GM21423 (cell line): ENCODE results near the gene COL4A5.
"Not testable (repeated sequence)": the region's sequence is repeated elsewhere in the genome, so short reads cannot be mapped to it uniquely, and the experiment has no call there.

Experiments
- ATAC-seq: cut with Tn5 transposase; IDR thresholded peaks from one replicate; pipeline ENCODE4 v1.9.1; 2021; ENCODE audit warnings: mild to moderate bottlenecking, moderate library complexity; ENCODE audit not compliant: unreplicated experiment

Gene COL4A5

DNA sequence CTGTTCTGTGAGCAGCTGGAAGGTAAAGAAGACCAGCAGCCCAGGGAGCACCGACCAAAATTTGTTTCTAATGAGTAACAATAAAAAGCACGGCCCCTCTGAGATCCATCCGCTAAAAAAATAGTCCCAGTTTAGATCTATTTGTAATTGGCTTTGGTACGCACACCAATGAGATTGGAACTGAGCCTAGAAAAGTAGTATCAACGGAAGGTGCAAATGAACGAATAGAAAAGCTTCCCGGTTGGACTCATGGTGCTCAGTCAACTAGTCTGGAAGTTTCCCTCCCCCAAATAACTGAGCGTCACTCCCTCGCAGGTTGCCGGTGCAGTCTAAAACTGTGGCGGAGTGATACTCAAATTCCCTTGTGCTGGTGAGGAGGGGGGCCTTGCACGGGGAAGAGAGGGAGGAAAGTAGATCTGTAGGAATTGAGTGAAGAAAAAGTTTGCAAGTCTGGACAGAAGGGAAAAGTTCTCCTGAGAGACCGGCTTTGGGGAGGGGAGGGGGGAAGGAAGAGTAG, at the start of gene COL4A5:
Gene COL4A5, plus strand, starts transcription at position 413 of the 517 bp plus-strand sequence. CDS start 288 bp downstream, outside the sequence.
- ATAC-seq = no peak

DNA sequence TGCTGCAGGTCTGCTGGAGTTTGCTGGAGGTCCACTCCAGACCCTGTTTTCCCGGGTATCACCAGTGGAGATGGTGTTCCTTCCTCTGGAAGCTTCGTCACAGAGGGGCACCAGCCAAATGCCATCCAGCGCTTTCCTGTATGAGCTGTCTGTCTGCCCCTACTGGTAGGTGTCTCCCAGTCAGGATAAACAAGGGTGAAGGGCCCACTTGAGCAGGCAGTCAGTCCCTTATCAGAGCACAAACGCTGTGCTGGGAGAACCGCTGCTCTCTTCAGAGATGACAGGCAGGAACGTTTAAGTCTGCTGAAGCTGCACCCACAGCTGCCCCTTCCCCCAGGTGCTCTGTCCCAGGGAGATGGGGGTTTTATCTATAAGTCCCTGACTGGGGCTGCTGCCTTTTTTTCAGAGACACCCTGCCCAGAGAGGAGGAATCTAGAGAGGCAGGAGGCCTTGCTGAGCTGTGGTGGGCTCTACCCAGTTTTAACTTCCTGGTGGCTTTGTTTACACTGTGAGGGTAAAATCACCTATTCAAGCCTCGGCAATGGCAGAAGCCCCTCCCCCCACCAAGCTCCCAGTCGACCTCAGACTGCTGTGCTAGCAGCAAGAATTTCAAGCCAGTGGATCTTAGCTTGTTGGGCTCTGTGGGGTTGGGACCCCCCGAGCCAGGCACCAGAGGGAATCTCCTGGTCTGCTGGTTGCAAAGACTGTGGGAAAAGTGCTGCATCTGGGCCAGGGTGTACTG, 48.5 kb upstream of the COL4A5 start:
- not testable (repeated sequence) for ATAC-seq

DNA sequence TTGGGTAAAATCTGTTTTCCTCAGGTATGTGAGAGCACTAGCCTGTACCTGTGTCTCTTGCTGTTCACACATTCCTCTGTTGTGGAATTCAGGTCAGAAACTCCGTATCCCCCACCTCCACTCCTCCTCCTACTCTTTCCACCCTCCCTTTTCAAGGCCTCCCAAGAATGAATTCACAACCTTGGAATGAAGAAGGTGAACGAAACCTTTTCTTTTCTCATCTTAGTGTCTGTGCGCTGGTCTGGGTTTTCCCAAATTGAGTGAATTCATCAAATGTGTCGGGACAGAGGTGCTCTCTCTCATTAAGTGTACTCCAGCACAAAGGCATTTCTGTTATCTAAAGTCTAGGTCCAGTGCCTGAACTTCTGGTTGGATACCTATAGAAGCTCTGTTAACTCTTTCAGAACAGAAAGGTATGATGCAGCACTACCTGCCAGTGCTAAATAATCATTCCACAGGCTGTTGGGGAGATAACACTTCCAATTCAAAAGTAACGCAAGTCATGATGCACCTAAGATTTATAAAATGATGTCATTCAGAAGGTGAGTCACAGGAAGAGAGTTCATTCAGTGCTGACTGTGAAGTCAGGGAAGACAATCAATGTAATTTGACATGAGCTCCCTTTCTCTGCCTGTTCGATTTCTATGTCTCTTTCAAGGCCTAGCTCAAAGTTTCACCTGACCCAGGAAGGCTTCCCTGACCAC, 43.3 kb upstream of the COL4A5 start:
- ATAC-seq = no peak

DNA sequence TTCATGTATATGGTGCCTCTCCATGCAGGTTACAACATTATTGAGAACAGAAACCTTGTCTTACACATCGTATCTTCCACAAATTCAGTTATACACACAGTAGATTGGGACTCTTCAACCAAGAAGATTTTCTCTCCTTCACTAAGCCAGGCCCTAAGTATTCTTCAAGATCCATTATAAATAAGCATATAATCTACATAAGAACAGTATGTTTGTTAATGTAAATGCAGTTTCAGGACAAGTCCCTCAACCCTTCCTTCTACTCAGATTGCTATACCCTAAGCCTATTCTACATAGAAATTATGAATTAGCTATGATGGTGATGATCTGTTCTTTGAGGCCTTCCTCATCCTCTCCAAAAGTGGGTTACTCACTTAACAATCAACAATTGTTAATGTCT, 42.7 kb upstream of the COL4A5 start:
- ATAC-seq = no peak

DNA sequence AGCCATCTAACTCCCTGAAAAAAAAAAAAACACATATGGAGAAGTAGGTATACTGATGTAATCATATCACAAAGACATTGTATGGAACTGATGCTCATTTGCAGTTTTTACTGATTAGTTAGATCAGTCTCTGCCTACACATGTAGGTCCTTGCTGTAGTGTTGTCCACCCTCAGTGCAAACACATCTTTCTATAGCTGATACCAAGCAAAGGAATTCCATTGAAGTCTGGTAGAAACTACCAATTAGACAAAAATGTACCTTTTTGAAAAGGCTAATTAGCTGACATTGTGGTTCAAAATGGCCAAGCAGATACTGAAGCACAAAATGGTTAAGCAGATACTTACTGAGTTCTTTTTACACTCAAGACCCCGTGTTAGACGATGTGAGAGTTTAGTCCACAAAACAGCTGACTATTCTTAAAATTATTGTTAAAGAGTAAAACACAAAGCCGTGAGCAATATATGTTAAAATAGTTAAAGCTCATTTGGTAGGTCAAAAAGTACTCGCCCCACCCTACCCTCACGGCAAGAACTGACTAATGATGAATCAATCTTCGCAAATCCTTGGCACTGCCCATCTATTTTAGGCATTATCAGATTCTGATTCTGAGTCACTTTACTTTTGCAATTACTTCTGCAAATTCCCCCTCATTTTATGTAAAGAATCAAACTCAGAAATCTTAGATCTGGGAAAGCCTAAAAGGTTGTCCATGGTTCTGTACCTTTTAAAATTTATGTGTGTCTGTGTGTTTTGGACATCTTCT, 41.8 kb upstream of the COL4A5 start:
- ATAC-seq = no peak

DNA sequence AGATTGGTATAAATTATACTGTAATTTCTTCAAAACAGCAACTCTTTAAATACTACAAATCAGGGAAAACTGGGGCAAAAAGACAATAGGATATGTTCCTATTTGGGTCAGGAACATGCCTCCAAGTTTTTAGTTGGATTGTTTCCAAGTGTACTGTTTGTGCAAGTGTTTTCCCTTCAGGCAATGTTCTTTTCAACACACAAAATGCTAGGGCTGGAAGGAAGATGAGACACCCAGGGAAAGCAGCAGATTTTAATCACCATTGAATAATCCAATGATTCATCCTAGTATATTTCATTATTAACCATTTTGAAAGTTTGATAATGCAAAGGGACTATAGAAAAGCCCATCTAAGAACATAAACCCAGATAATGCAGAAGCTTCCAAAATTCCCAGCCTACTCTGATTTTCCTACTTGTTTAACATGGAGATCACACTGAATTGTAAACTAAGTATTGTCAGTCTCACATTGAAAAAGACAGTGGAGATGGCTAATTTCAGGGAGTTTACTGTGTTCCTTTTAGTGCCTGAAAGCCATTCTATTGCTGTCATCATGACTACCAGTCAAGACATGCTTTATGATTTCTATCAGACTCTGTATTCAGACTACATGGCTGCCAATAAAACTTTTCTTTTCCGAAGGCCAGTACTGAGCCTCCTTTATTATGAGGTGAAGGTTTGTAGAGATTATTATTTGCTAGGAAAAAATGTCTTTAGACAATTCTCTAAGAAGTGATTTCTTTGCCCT, 40.0 kb upstream of the COL4A5 start:
- ATAC-seq = no peak

DNA sequence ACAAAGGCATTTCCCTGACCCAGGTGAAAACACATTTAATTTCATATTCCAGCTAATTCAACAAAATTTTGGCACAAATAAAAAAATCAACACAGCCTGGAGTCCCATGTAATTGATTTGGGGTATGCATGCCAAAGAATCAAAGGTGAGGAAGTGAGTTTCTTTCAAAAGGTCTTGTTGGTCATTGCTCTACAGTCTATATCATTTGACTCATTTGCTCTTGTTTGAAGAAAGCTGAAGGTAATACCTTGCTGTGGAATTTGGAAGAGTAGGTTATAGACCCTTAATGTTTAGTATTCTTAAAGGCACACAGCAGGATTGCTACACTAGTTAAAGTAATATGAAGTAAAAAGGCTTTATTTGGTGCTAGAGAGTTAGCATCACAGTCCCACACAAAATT, 26.9 kb upstream of the COL4A5 start:
- no peak for ATAC-seq

DNA sequence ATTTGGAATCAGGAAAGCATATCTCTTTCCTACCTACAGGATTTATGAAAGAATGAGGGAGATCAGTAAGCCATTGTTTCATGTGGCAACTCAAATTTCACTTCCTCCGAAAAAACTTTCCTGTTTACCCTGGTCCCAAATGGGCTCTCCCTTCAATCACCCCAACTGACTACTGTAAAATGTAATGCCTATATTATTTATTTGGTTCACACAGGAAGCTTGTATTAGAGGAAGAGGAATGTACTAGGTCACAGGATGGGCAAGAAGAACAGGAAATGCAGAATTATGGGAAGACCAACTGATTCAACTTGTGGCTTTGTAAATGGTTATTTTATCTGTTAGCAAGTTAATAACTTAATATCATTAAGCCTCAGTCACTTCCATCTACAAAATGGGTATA, 24.5 kb upstream of the COL4A5 start:
- ATAC-seq = no peak

DNA sequence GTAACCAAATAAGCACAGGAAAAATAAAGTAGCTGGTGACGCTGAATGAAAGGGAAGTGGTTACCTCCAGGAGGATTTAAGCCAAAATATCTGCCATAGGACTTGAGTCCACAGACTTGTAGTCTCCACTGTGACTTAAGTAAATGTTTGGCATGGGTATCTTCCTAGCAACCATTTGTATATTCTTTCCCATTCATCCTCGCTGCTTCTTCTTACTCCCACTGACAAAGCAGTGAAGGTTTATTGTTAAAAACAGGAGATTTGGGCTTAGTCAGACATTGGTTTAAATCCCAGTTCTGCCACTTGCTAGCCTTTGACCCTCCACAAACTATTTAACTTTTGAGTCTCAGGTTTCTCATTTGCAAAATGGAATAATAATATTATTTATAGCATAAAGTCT, 23.7 kb upstream of the COL4A5 start:
- no peak for ATAC-seq

DNA sequence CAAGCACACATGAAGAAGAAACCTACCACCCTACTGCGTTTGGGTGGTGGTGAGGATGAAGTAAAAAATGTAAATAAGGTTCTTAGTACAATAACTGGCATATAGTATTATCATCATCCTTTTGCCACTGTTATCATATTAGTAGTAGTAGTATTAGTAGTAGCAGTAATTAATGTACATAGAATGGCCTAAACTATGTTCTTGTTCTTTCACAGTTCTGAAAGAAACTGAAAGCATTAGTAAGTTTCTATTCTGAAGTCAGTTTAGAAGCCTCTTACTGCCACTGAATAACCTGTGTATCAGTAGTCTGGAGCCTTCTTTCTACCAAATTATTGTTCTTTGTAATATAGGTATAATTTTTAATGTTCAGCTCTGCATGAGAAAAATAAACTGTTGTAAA, 22.4 kb upstream of the COL4A5 start:
- ATAC-seq = no peak

DNA sequence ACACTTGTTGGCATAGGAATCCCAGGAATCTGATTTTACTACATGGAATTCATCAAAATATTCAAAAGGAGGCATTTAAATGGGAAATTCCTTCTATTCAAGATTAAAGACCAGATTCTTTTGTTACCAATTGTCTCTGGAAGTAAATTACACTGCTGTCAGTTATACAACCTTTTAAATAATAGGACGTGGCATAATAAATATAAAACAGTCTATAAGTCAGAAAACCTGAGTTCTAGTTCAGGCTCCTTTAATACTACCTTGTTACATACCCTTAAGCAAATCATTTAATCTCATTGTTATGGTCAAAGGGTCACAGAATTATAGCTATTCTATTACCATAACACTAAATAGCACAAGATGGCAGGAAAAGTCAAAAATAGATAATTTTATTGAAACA, 20.2 kb upstream of the COL4A5 start:
- ATAC-seq = no peak

DNA sequence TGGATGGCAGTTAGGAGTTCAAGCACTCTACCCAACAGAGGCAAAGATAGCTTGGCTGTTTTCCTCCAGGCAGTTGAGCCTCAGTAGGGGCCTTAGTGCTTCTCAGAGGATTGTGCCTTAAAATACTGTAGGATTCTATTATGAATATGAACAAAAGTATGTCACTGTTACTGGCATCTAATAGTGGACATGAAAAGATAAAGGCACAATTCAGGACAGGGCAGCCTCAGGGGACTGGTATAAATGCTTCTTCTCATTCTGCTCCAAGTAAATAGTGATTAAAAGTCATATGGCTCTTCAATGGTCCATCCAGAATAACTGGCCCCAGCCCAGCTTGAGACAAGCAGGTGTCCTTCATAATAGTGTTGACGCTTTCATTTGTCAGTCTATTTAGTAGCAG, 19.2 kb upstream of the COL4A5 start:
- no peak for ATAC-seq

DNA sequence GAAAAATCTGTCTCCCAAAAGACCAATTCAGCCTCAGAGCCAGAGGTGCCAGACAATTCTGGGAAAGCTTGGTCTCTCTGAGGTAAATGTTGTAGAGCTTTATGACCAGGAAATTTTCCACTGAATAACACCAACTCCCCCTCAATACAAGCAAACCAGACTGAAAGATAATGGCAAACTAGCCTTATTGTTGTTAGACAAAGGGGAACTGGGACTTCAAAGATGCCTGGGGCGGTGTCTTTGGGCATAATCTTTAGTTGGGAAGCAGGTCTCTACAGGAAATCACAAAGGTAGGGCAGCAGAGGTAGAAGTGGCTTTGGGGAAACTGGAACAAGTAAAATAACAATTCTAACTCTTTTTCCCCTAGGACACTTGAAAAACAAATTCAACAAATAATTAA, 13.4 kb upstream of the COL4A5 start:
- no peak for ATAC-seq

DNA sequence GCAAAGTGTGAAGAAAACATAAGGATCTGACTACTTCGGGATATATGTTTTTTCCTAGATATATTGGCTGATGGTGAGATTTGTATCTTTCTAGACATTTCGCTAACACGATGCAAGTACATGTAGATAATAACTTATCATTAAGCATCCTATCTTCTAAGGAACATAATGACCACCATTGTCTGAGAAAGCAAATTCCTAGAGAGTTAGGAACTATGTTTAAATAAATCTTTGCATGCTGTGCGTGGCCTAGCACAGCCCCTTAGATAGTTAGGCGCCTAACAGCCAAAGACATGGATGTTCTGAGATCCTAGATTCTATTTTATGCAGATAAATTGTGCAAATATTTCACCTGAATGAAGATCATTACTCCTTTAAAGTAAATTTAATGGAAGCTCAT, 4.4 kb upstream of the COL4A5 start:
- ATAC-seq = no peak

DNA sequence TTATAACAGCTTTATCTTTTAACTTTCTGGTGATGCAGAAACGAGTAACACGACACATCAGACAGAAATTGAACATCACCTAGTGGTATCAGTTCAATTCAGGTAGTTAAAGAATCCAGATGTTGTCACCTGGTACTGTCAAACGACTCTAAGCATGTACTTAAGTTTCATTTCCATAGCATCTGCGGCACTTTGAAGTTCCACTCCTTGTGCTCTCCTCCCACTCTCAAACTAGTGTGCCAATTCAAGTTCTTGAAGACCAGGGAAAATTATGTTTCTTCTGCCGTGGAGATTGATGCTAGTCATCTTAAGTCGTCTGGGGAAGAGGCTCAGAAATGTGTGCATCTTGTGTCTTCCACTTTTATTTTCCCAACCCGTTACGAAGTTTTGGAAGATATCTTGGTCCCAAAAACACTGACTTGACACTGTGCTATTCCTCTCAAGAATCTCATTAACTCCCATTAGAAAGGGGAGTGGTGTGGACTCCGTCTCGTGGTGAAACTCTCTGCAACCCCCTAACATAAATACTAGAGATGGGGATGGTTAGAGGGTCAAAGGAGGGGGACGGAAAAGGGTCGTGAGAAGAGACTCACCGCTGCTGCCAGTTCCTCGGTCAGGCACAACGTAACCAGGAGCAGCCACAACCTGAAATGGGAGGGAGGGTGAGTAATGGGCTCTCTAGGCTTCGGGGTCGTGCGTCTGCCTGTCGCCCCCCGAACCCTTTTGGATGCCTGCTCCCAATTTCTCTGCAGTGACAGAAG, 2.1 kb upstream of the COL4A5 start:
- ATAC-seq = no peak

DNA sequence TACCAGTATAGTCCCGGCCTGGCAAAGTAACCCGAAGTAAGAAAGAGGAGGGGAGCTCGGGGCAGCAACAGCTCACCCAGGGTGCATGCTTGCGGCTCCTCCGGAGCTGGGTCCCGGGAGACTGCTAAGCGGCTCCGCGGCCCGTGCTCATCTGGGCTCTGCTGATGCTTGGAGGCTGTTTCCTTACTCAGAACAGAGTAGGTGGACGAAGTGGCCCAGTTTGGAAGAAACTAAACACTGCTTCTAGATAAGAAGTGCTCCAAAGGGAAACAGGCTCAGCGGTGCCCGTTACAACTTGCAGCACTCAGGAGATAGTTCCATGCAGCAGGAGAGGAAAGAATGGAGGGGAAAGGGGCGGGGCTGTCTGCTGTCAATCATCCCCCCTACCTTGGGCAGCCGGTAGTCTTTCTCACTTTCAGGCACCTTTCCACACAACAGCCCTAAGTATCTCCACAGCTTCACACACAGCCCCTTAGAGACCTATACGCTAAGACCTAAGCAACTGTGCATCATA, 1.5 kb upstream of the COL4A5 start, which contains the start of gene COL4A6:
Gene COL4A6, minus strand, starts transcription at position 313 of the 514 bp plus-strand sequence. Its CDS starts 226 bp downstream, at position 87.
- no peak for ATAC-seq

DNA sequence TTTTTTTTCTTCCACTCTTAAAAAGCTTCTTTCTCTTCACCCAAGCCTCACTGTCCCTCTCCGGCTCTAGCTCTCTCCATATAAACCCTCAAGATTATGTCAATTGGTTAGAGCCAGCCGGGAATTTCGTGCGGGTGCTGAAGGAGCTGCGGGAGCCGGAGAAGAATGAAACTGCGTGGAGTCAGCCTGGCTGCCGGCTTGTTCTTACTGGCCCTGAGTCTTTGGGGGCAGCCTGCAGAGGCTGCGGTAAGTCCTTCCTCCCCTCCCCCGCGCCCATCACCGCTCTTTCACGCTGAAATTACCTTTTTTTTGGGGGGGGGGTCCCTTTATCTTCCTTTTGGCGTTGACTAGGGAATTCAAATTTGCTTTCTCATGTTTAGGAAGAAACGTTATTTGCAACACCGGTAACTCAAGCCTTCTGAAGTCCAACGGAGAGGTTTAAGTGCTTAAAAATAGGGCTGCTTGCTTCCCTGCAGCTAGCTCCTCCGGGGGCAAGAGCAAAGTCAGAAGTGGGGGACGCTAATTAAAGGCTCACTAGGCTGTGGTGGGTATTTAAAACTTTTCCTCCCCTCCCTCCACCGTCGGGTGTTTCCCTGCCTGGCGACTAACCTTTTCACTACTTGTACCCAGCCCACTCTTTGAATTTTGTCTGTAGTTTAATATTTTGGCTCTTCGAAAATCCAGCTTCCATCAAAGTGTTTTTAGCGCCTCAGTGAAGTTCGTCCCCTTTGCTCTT, 491 bp downstream of the COL4A5 start:
- ATAC-seq = no peak

DNA sequence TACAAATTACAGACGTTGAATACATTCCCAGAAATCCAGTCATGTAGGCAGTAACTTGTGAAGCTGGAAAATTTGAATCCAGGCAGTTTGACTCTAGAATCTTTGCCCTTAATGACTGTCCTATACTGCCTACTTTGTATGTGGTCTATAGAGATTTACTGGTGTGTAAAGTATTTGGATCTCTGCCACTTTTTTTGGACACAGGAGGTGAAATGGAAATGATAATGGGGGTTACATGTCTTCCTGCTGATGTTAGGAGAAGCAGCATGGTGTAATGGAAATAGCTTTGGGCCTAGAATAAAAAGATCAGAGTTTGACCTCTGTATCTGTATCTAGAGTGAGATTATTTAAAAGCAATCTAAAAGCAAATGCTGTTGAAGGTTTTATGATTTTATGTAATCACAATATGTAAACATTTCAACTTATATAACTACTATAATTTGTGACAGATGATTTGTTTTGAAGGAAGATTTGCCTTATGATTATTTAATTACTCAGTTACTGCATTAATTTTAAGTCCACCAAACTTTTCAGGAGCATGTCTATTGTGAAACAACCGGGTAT, 3.3 kb downstream of the COL4A5 start:
- ATAC-seq = no peak

DNA sequence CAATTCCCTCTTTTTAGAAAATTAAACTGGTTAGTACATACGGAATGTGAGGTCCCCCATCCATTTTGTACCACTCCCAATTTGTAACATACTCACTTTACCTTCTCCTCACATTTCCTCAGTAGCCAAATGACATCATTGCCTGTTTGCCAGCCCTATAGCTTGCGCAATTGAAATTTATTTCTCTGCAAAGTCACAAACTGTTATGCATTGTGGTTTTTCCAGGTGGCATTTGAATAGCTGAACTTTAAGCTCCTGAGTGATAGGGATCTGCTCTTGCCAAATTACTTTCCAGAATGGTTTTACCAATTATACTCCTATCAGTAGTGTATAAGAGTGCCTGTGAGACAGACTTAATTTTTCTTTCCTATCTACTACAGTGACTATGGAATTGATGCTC, 7.7 kb downstream of the COL4A5 start:
- no peak for ATAC-seq
